Esophagus muscularis mucosa (tissue), 4 donors: Measurements from ENCODE around the gene RAB1A.

Experiments used
- CTCF ChIP-seq, 3 experiments: fragments of 200-600 bp in 2 of 3; fragments of 450-650 bp in 1 of 3; sonication (generic) in 2 of 3; IDR thresholded peaks; one replicate each; pipeline ENCODE4 v1.5.1; 2017 to 2019; ENCODE audit warnings: antibody characterized with exemption in 3 of 3, mild to moderate bottlenecking in 2 of 3, moderate library complexity in 1 of 3
- EP300 ChIP-seq: sonication (generic); formaldehyde crosslinking; IDR thresholded peaks from one replicate; pipeline ENCODE4 v1.6.1; 2017; ENCODE audit warnings: antibody characterized with exemption
- POLR2A ChIP-seq: fragments of 450-650 bp; IDR thresholded peaks from one replicate; pipeline ENCODE4 v1.6.1; 2017; ENCODE audit warnings: antibody characterized with exemption, moderate library complexity, mild to moderate bottlenecking, low read depth

GRCh38 chr2:65128297-65129190, 1.4 kb downstream of the RAB1A start:
- no peak for TF ChIP-seq POLR2A
- TF ChIP-seq EP300 = no peak
- no peak for TF ChIP-seq CTCF (IDR thresholded peaks at IDR 0.05)
